GM12874 (cell line): ENCODE measurements around the gene C2orf42.

Experiments
- CTCF ChIP-seq: IDR thresholded peaks from 2 replicates; pipeline ENCODE4 v1.5.1; 2011; ENCODE audit warnings: low read depth, mild to moderate bottlenecking, control low read depth, low read length, moderate library complexity; ENCODE audit not compliant: insufficient read depth

The C2orf42 gene

GRCh38 chr2:70190418-70191243, at the start of gene C2orf42:
Gene C2orf42 (minus strand): TSS chr2:70191019. CDS start chr2:70181985, 9,034 bp downstream.
- TF ChIP-seq CTCF: 0 out of 2 replicates have a peak, but pooled peaks have one; percentile 3

- TF ChIP-seq CTCF: no peak
These were observed 49.8 kb upstream of the C2orf42 start for GRCh38 chr2:70240599-70240998.

- TF ChIP-seq CTCF: no peak
These were observed 43.1 kb upstream of the C2orf42 start for GRCh38 chr2:70233926-70234325.

GRCh38 chr2:70226781-70227180, 36.0 kb upstream of the C2orf42 start:
- no peak for TF ChIP-seq CTCF

GRCh38 chr2:70214953-70215549, 24.2 kb upstream of the C2orf42 start:
- TF ChIP-seq CTCF: no peak

GRCh38 chr2:70214365-70214764, 23.5 kb upstream of the C2orf42 start:
- TF ChIP-seq CTCF: no peak

- TF ChIP-seq CTCF: no peak
These were observed 21.6 kb upstream of the C2orf42 start for GRCh38 chr2:70212298-70212932.
